Fibroblast of lung (primary cell): ENCODE data around the gene KIF1C. TPM values are rescaled to one million over a fixed set of nuclear protein-coding genes. Genes with fewer than 3 reads are reported as not detected.

Experiments used
- DNase-seq, 2 donors: peaks; one replicate each; pipeline versions ENCODE4 v3.0.0 to v3.0.0-alpha.2; 2010; ENCODE audit warnings: low read depth in 2 of 2
- H2AFZ ChIP-seq: 2 replicates; pipeline ENCODE4 v1.5.1; 2012; ENCODE audit warnings: low read length, control low read depth, inconsistent platforms
- H3K27ac ChIP-seq: 2 replicates; pipeline ENCODE4 v1.5.1; 2011; ENCODE audit warnings: low read length, control low read depth; ENCODE audit not compliant: insufficient read depth
- H3K27me3 ChIP-seq: 2 replicates; pipeline ENCODE4 v1.5.1; 2011; ENCODE audit warnings: mild to moderate bottlenecking, low read length; ENCODE audit not compliant: control insufficient read depth, insufficient read depth
- H3K36me3 ChIP-seq: 2 replicates; pipeline ENCODE4 v1.5.1; 2011; ENCODE audit warnings: low read length; ENCODE audit not compliant: control insufficient read depth, insufficient read depth
- H3K4me1 ChIP-seq: 2 replicates; pipeline ENCODE4 v1.5.1; 2011; ENCODE audit warnings: low read length; ENCODE audit not compliant: control insufficient read depth, insufficient read depth; ENCODE audit errors: extremely low read depth
- H3K4me2 ChIP-seq: 2 replicates; pipeline ENCODE4 v1.5.1; 2011; ENCODE audit warnings: low read length, control low read depth; ENCODE audit not compliant: insufficient read depth; ENCODE audit errors: extremely low read depth
- H3K4me3 ChIP-seq, 4 experiments: fragments of 200-600 bp in 1 of 4; sonication (generic) in 1 of 4; replicated peaks in 1 of 4; 2 replicates each; pipeline ENCODE4 v1.5.1; 2011 to 2016; ENCODE audit warnings: low read length in 4 of 4, low read depth in 3 of 4, mild to moderate bottlenecking in 3 of 4, control low read depth in 2 of 4, inconsistent platforms in 1 of 4, mixed read lengths in 1 of 4; ENCODE audit not compliant: insufficient read depth in 1 of 4; ENCODE audit errors: control extremely low read depth in 1 of 4
- H3K79me2 ChIP-seq: 2 replicates; pipeline ENCODE4 v1.5.1; 2012; ENCODE audit warnings: mild to moderate bottlenecking, low read length, inconsistent platforms; ENCODE audit not compliant: control insufficient read depth, insufficient read depth
- H3K9ac ChIP-seq: 2 replicates; pipeline ENCODE4 v1.5.1; 2011; ENCODE audit warnings: mild to moderate bottlenecking, low read length, control low read depth; ENCODE audit not compliant: insufficient read depth
- H3K9me3 ChIP-seq: 2 replicates; pipeline ENCODE4 v1.5.1; 2012; ENCODE audit warnings: low read depth, low read length; ENCODE audit not compliant: control insufficient read depth, insufficient read depth
- H4K20me1 ChIP-seq: 2 replicates; pipeline ENCODE4 v1.5.1; 2011; ENCODE audit warnings: low read length; ENCODE audit not compliant: control insufficient read depth, insufficient read depth; ENCODE audit errors: extremely low read depth
- CTCF ChIP-seq, 2 donors: IDR thresholded peaks in 1 of 2; conservative IDR thresholded peaks in 1 of 2; 1 replicate in 1 of 2; 2 replicates in 1 of 2; pipeline ENCODE4 v1.5.1; 2011 to 2012; ENCODE audit warnings: low read length in 2 of 2, control low read depth in 1 of 2, inconsistent platforms in 1 of 2, low read depth in 1 of 2, mild to moderate bottlenecking in 1 of 2
- EZH2 ChIP-seq: IDR thresholded peaks from 2 replicates; pipeline ENCODE4 v1.5.1; 2012; ENCODE audit warnings: low read length, control low read depth, mild to moderate bottlenecking; ENCODE audit errors: missing control alignments
- polyA plus RNA-seq, 2 donors: library from polyadenylated mRNA; depleted of rRNA in 1 of 2; stranded (reverse) in 1 of 2; unstranded in 1 of 2; fragments of >200 nt; gene quantifications; 2 replicates each; pipeline ENCODE4 v1.2.1, GENCODE V29; 2011 to 2012; ENCODE audit warnings: missing spikeins in 1 of 2
- total RNA-seq: library from RNA; depleted of rRNA; stranded (reverse); fragments of >200 nt; gene quantifications from 2 replicates; pipeline ENCODE4 v1.2.1, GENCODE V29; 2014

The KIF1C gene
- total and polyA plus RNA-seq, 2 donors (not counting 1 experiment from before 2014, with no cell fraction given): 70.5 to 86.0 TPM

- Histone ChIP-seq H3K36me3 (peaks cover 11% of the 10 kb centered on the region), H3K4me2 (no peak overlapping the region), H3K27ac (no peak overlapping the region), H3K27me3 (no peaks in the 10 kb centered on the region), H4K20me1 (no peaks in the 10 kb centered on the region), H3K4me1 (no peaks in the 10 kb centered on the region), H3K79me2 (no peaks in the 10 kb centered on the region), H2AFZ (no peak overlapping the region), H3K9ac (no peak overlapping the region), H3K9me3 (no peaks in the 10 kb centered on the region), H3K4me3 (no peak overlapping the region)
- no peak for DNase-seq
- TF ChIP-seq CTCF (conservative IDR thresholded peaks at IDR 0.05 in 1 of 2, IDR thresholded peaks at IDR 0.05 in 1 of 2; ENCODE audit: low read depth in 1 of 2, low read length in 2 of 2) (no peak), EZH2 (no peak)
Measured at GRCh38 chr17:5022171-5022711, 24.5 kb downstream of the KIF1C start.

DNA sequence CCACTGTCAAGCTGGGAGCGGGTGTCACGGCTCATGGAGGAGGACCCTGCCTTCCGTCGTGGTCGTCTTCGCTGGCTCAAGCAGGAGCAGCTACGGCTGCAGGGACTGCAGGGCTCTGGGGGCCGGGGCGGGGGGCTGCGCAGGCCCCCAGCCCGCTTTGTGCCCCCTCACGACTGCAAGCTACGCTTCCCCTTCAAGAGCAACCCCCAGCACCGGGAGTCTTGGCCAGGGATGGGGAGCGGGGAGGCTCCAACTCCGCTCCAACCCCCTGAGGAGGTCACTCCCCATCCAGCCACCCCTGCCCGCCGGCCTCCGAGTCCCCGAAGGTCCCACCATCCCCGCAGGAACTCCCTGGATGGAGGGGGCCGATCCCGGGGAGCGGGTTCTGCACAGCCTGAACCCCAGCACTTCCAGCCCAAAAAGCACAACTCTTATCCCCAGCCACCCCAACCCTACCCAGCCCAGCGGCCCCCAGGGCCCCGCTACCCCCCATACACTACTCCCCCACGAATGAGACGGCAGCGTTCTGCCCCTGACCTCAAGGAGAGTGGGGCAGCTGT, 25.9 kb downstream of the KIF1C start:
- Histone ChIP-seq H4K20me1 (no peaks in the 10 kb centered on the region), H3K4me3 (no peak overlapping the region), H3K36me3 (peaks cover 11% of the 10 kb centered on the region), H3K4me2 (no peak overlapping the region), H3K4me1 (no peaks in the 10 kb centered on the region), H3K27me3 (no peaks in the 10 kb centered on the region), H3K79me2 (no peaks in the 10 kb centered on the region), H3K9ac (no peak overlapping the region), H2AFZ (no peak overlapping the region), H3K27ac (no peak overlapping the region), H3K9me3 (no peaks in the 10 kb centered on the region)
- TF ChIP-seq CTCF (conservative IDR thresholded peaks at IDR 0.05 in 1 of 2, IDR thresholded peaks at IDR 0.05 in 1 of 2; ENCODE audit: low read depth in 1 of 2, low read length in 2 of 2) (no peak), EZH2 (no peak)
- DNase-seq: no peak

- H4K20me1 ChIP-seq: no peaks in the 10 kb centered on the region
- no peaks in the 10 kb centered on the region for H3K4me1 ChIP-seq
- no peaks in the 10 kb centered on the region for H3K9me3 ChIP-seq
- no peak overlapping the region for H2AFZ ChIP-seq
- H3K79me2 ChIP-seq: no peaks in the 10 kb centered on the region
- no peak for DNase-seq
- no peak overlapping the region for H3K27ac ChIP-seq
- H3K27me3 ChIP-seq: no peaks in the 10 kb centered on the region
- H3K4me3 ChIP-seq: no peak overlapping the region
- H3K9ac ChIP-seq: no peak overlapping the region
- H3K36me3 ChIP-seq: peaks cover 9% of the 10 kb centered on the region
- TF ChIP-seq EZH2 (no peak), CTCF (conservative IDR thresholded peaks at IDR 0.05 in 1 of 2, IDR thresholded peaks at IDR 0.05 in 1 of 2; ENCODE audit: low read depth in 1 of 2, low read length in 2 of 2) (no peak)
- no peak overlapping the region for H3K4me2 ChIP-seq
Measured at GRCh38 chr17:5024604-5025003, 26.9 kb downstream of the KIF1C start.
